Panc1 (cell line): ENCODE measurements around the gene HLA-DOB. TPM values are rescaled to one million over a fixed set of nuclear protein-coding genes. Genes with fewer than 3 reads are reported as not detected.

Experiments
- ATAC-seq: fragments of 200-7000 bp; cut with Tn5 transposase; 2 replicates; pipeline ENCODE4 v1.9.1; 2020; ENCODE audit warnings: mild to moderate bottlenecking, moderate library complexity
- Bru-seq: library from RNA; stranded (reverse); fragments of 400-500 nt; gene quantifications from one replicate; lab custom pipeline; 2021; lab: Mats Ljungman, UMichigan
- BruChase-seq, 2 experiments: library from RNA; stranded (reverse); fragments of 400-500 nt; gene quantifications; one replicate each; lab custom pipeline; 2021; lab: Mats Ljungman, UMichigan
- BruUV-seq: library from RNA; stranded (reverse); fragments of 400-500 nt; replicated peaks from 2 replicates; lab custom pipeline; 2021; lab: Mats Ljungman, UMichigan
- CTCF ChIA-PET: fragments of 300-600 bp; sonication (Branson Sonifier 250); formaldehyde crosslinking; loops from one replicate; lab custom pipeline; 2022; ENCODE audit warnings: antibody characterized with exemption; lab: Charles Lee
- POLR2A ChIA-PET: fragments of 300-600 bp; sonication (Branson Sonifier 250); formaldehyde crosslinking; loops from one replicate; lab custom pipeline; 2022; ENCODE audit warnings: antibody characterized with exemption; lab: Charles Lee
- DNase-seq: peaks from one replicate; pipeline ENCODE4 v3.0.0-alpha.2; 2010; ENCODE audit warnings: low read depth, low spot score
- H3K27ac ChIP-seq: 2 replicates; pipeline ENCODE4 v1.5.1; 2011; ENCODE audit warnings: mild to moderate bottlenecking, low read length, inconsistent platforms
- H3K27me3 ChIP-seq: fragments of 200-500 bp; sonication (Bioruptor generic); 2 replicates; pipeline ENCODE4 v1.6.0; 2014; ENCODE audit warnings: low read length, inconsistent platforms; ENCODE audit not compliant: control insufficient read depth, insufficient read depth
- H3K36me3 ChIP-seq: fragments of 200-500 bp; sonication (Bioruptor generic); 2 replicates; pipeline ENCODE4 v1.5.1; 2014; ENCODE audit warnings: inconsistent platforms, mild to moderate bottlenecking, low read length, moderate library complexity; ENCODE audit not compliant: control insufficient read depth, insufficient read depth
- H3K4me1 ChIP-seq: 2 replicates; pipeline ENCODE4 v1.5.1; 2011; ENCODE audit warnings: inconsistent platforms, mild to moderate bottlenecking, low read length, moderate library complexity; ENCODE audit not compliant: control insufficient read depth, insufficient read depth
- H3K4me3 ChIP-seq, 2 experiments: 2 replicates each; pipeline ENCODE4 v1.5.1; 2011 to 2012; ENCODE audit warnings: low read depth in 2 of 2, low read length in 2 of 2, mild to moderate bottlenecking in 2 of 2, inconsistent platforms in 1 of 2, moderate library complexity in 1 of 2
- H3K9me3 ChIP-seq: fragments of 200-500 bp; sonication (Bioruptor generic); 2 replicates; pipeline ENCODE4 v1.5.1; 2014; ENCODE audit warnings: low read depth, mild to moderate bottlenecking, inconsistent platforms, low read length, moderate library complexity; ENCODE audit not compliant: control insufficient read depth, insufficient read depth
- POLR2AphosphoS5 ChIP-seq: IDR thresholded peaks from 2 replicates; pipeline ENCODE4 v1.6.1; 2012; ENCODE audit warnings: mild to moderate bottlenecking, low read depth, low read length, moderate library complexity
- SIN3A ChIP-seq: IDR thresholded peaks from 2 replicates; pipeline ENCODE4 v1.6.1; 2012; ENCODE audit warnings: low read depth, mild to moderate bottlenecking, low read length, moderate library complexity, borderline replicate concordance; ENCODE audit not compliant: insufficient read depth
- TCF7L2 ChIP-seq: IDR thresholded peaks from 2 replicates; pipeline ENCODE4 v1.6.1; 2011; ENCODE audit warnings: mild to moderate bottlenecking, low read depth, low read length, inconsistent platforms
- in situ Hi-C: cut with HindIII; loops from 2 replicates; pipeline ENCODE4 v1.10.0; 2016; ENCODE audit warnings: low sequenced_read_pairs, low pct_unique_long_range_greater_than_20kb
- intact Hi-C: fragments of 100-400 bp; cut with micrococcal nuclease; formaldehyde crosslinking; loops from one replicate; pipeline ENCODE4 v1.10.0; 2022; ENCODE audit not compliant: unreplicated experiment
- long read RNA-seq: library from polyadenylated mRNA; unstranded; transcript quantifications from one replicate; pipeline ENCODE4 v2.0.0, GENCODE V29; 2021; ENCODE audit not compliant: unreplicated experiment
- polyA plus RNA-seq: library from polyadenylated mRNA; unstranded; fragments of >200 nt; gene quantifications from one replicate; pipeline ENCODE4 v1.2.1, GENCODE V29; 2012; ENCODE audit warnings: missing spikeins; ENCODE audit not compliant: insufficient read length
- total RNA-seq: library from RNA; stranded (reverse); gene quantifications from one replicate; pipeline ENCODE4 v1.2.1, GENCODE V29; 2021; ENCODE audit not compliant: unreplicated experiment
- TF ChIP-seq, protein P1 (sequence below), 2 experiments: IDR thresholded peaks; 2 replicates each; pipeline ENCODE4 v1.6.1; 2011 to 2012; ENCODE audit warnings: low read depth in 2 of 2, control low read depth in 1 of 2, low read length in 1 of 2, mild to moderate bottlenecking in 1 of 2, moderate library complexity in 1 of 2; ENCODE audit not compliant: insufficient read depth in 1 of 2
- TF ChIP-seq, protein P2 (sequence below): fragments of 450-650 bp; IDR thresholded peaks from 2 replicates; pipeline ENCODE4 v1.5.1; 2017; ENCODE audit warnings: mild to moderate bottlenecking

HLA-DOB gene
- 0.39 TPM for total RNA-seq
- polyA plus RNA-seq: not detected
- Bru-seq, nascent RNA: percentile 47 among the genes with signal in this experiment
- BruChase-seq, experiment 1, labeled RNA remaining after a 2-hour chase: percentile 54 among the genes with signal in this experiment
- percentile 49 among the genes with signal in this experiment for BruChase-seq, experiment 2, labeled RNA remaining after a 6-hour chase
- long read RNA-seq: 0 reads

DNA sequence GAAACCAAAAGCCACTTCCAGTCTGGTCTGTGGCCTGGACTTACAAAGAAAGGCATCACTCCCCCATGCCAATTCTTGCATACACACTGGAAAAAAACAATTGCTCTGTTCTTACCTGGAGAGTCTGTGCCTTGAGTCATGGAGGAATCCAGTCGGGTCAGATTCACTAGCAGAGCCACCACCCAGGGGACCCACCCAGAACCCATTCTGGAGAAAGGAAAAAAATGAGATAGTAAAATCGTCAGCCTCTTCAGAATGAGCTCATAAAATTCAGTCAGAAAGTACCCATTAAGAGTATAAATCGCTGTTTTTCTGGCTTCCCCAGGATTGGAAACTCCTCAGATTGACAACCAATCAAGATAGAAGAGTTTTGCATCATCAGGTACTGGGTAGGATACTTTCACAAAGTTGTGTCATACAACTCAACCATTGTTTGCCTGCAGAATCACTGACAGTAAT, at the start of gene HLA-DOB:
Gene HLA-DOB, minus strand, starts transcription at position 257 of the 459 bp plus-strand sequence. Its CDS starts 51 bp downstream, at position 206.
- H3K27me3 ChIP-seq: peaks cover 2% of the 10 kb centered on the region; the same call in 1 of the 2 replicates
- no peak within 1 kb of the TSS for H3K4me3 ChIP-seq
- ATAC-seq (no peak), DNase-seq (no peak)
- no peaks in the 10 kb centered on the region for H3K4me1 ChIP-seq
- no peaks in the 10 kb centered on the region for H3K36me3 ChIP-seq
- POLR2A ChIA-PET: no interaction called here
- no peak within 1 kb of the TSS for H3K27ac ChIP-seq
- no TSS peak for BruUV-seq
- intact Hi-C loops: no loop called here
- in situ Hi-C loops: no loop called here
- CTCF ChIA-PET: no interaction called here
- TF ChIP-seq SIN3A (no peak), POLR2AphosphoS5 (no peak), TCF7L2 (no peak)
- TF ChIP-seq, protein P1, sequence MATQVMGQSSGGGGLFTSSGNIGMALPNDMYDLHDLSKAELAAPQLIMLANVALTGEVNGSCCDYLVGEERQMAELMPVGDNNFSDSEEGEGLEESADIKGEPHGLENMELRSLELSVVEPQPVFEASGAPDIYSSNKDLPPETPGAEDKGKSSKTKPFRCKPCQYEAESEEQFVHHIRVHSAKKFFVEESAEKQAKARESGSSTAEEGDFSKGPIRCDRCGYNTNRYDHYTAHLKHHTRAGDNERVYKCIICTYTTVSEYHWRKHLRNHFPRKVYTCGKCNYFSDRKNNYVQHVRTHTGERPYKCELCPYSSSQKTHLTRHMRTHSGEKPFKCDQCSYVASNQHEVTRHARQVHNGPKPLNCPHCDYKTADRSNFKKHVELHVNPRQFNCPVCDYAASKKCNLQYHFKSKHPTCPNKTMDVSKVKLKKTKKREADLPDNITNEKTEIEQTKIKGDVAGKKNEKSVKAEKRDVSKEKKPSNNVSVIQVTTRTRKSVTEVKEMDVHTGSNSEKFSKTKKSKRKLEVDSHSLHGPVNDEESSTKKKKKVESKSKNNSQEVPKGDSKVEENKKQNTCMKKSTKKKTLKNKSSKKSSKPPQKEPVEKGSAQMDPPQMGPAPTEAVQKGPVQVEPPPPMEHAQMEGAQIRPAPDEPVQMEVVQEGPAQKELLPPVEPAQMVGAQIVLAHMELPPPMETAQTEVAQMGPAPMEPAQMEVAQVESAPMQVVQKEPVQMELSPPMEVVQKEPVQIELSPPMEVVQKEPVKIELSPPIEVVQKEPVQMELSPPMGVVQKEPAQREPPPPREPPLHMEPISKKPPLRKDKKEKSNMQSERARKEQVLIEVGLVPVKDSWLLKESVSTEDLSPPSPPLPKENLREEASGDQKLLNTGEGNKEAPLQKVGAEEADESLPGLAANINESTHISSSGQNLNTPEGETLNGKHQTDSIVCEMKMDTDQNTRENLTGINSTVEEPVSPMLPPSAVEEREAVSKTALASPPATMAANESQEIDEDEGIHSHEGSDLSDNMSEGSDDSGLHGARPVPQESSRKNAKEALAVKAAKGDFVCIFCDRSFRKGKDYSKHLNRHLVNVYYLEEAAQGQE (IDR thresholded peaks at IDR 0.05; ENCODE audit: insufficient read depth in 1 of 2, low read depth in 2 of 2, low read length in 1 of 2): no peak
- TF ChIP-seq, protein P2, sequence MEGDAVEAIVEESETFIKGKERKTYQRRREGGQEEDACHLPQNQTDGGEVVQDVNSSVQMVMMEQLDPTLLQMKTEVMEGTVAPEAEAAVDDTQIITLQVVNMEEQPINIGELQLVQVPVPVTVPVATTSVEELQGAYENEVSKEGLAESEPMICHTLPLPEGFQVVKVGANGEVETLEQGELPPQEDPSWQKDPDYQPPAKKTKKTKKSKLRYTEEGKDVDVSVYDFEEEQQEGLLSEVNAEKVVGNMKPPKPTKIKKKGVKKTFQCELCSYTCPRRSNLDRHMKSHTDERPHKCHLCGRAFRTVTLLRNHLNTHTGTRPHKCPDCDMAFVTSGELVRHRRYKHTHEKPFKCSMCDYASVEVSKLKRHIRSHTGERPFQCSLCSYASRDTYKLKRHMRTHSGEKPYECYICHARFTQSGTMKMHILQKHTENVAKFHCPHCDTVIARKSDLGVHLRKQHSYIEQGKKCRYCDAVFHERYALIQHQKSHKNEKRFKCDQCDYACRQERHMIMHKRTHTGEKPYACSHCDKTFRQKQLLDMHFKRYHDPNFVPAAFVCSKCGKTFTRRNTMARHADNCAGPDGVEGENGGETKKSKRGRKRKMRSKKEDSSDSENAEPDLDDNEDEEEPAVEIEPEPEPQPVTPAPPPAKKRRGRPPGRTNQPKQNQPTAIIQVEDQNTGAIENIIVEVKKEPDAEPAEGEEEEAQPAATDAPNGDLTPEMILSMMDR: no peak
- H3K9me3 ChIP-seq: no peaks in the 10 kb centered on the region

DNA sequence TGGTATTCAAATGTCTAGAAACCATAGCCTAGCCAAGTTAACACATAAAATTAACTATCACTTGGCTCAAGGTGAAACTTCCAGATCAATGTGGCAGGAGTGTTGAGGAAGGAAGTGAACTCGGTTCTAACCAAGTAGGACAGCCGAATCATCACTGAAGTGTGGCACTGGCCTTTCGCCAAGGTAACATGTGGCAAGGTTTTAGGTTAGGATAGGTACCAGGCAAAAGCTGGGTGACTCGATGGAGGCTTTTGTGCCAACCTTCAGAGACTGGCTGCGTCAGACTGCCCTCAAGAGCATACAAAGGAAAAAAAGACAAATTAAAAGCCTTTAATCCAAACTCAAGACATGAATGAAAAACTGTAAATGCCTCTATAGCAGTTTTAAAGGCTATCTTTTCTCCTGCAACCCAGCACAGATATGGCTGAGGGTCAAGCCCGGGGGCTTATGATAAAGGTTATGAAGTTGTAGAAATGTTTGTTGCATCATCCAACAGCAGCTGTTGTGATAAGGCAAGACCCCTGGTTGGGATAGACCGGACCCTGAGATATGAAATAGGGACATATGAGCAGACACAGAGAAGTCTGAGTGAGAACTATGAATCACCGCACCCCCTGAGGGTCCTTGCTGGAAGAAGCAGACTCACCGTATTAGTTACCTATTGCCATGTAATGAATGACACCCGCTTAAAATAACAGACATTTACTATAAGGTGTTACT, 49.1 kb upstream of the HLA-DOB start:
- Histone ChIP-seq H3K4me3 (no peak overlapping the region), H3K9me3 (no peaks in the 10 kb centered on the region), H3K4me1 (peaks cover 13% of the 10 kb centered on the region), H3K36me3 (no peaks in the 10 kb centered on the region), H3K27me3 (peaks cover 9% of the 10 kb centered on the region; the same call in 1 of the 2 replicates), H3K27ac (no peak overlapping the region)
- ATAC-seq (no peak), DNase-seq (no peak)
- in situ Hi-C loops (no loop called here), intact Hi-C loops (loop anchor here (10.0 kb wide), 1 partner anchor 451 kb away; no protein-coding TSS in a partner anchor)
- no TSS peak for BruUV-seq
- TF ChIP-seq, protein P1 (IDR thresholded peaks at IDR 0.05; ENCODE audit: insufficient read depth in 1 of 2, low read depth in 2 of 2, low read length in 1 of 2): no peak
- TF ChIP-seq POLR2AphosphoS5: no peak
- no peak for TF ChIP-seq SIN3A
- TF ChIP-seq, protein P2: no peak
- no peak for TF ChIP-seq TCF7L2
- ChIA-PET CTCF (no interaction called here), POLR2A (no interaction called here)
